ENCODE results near the gene PTPDC1. TPM values are rescaled to one million over a fixed set of nuclear protein-coding genes. Genes with fewer than 3 reads are reported as not detected.
"Not testable (repeated sequence)": the region's sequence is repeated elsewhere in the genome, so short reads cannot be mapped to it uniquely, and the experiment has no call there.

Gene PTPDC1
- total and polyA plus RNA-seq, 2 experiments from 2014 or later = 4.4 to 6.1 TPM

DNA sequence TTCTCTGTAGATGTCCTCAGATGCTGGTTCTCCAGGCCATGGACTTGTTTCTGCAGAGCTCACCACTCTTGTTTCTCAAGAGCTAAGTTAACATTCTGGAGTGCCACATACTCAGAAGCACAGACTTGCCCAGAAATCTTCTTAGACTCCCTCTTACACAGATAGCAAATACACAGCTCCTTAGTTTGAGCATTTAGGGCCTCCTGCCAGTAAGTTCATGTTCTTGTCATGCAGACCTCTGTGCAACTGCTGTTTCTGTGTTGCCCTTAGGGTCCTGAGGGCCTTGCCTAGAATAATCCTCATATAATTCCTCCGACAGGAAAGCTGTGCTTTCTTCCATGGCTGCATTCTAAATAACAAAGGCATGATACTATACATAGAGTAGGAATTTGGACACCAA is 1.3 kb upstream of the PTPDC1 start:
- Histone ChIP-seq H3K27me3 (replicated peaks; ENCODE audit: insufficient read depth) (no peaks in the 10 kb centered on the region), H3K4me2 (ENCODE audit: unreplicated experiment) (no peak overlapping the region), H3K9ac (no peak overlapping the region), H3K9me3 (ENCODE audit: low read depth) (no peaks in the 10 kb centered on the region), H3K79me2 (ENCODE audit: insufficient read depth) (no peaks in the 10 kb centered on the region), H3K9me2 (ENCODE audit: insufficient read depth) (no peaks in the 10 kb centered on the region), H2AFZ (no peak overlapping the region), H3K4me1 (ENCODE audit: insufficient read depth) (peaks cover 21% of the 10 kb centered on the region), H3K27ac (no peak overlapping the region), H3F3A (ENCODE audit: insufficient read depth) (peaks cover 25% of the 10 kb centered on the region), H4K20me1 (ENCODE audit: insufficient read depth) (no peaks in the 10 kb centered on the region), H3K4me3 (no peak overlapping the region), H3K36me3 (ENCODE audit: low read depth) (no peaks in the 10 kb centered on the region)
- DNase-seq = no peak
- in situ Hi-C loops (cut with MboI) = no loop called here
- 97 to 100% methylated on average over 1 of the region's 1 CpG for WGBS, 2 experiments (ENCODE audit: low coverage in 1 of 2, low lambda C conversion rate in 2 of 2, missing lambda C conversion rate in 2 of 2)
- no peak for TF ChIP-seq EZH2 (IDR thresholded peaks at IDR 0.05; ENCODE audit: insufficient read depth, poor library complexity, severe bottlenecking)
- TF ChIP-seq EZH2phosphoT487 (IDR thresholded peaks at IDR 0.05; ENCODE audit: insufficient read depth, low read depth) = no peak

GRCh38 chr9:94083384-94083783 is 880 bp upstream of the PTPDC1 start:
- no peaks in the 10 kb centered on the region for H3K36me3 ChIP-seq (ENCODE audit: low read depth)
- TF ChIP-seq EZH2 (IDR thresholded peaks at IDR 0.05; ENCODE audit: insufficient read depth, poor library complexity, severe bottlenecking) = no peak
- TF ChIP-seq EZH2phosphoT487 (IDR thresholded peaks at IDR 0.05; ENCODE audit: insufficient read depth, low read depth) = no peak
- no peaks in the 10 kb centered on the region for H4K20me1 ChIP-seq (ENCODE audit: insufficient read depth)
- no peaks in the 10 kb centered on the region for H3K27me3 ChIP-seq (replicated peaks; ENCODE audit: insufficient read depth)
- in situ Hi-C loops (cut with MboI) = no loop called here
- peaks cover 21% of the 10 kb centered on the region for H3K4me1 ChIP-seq (ENCODE audit: insufficient read depth)
- no peaks in the 10 kb centered on the region for H3K9me2 ChIP-seq (ENCODE audit: insufficient read depth)
- H3K9ac ChIP-seq = no peak overlapping the region
- peaks cover 25% of the 10 kb centered on the region for H3F3A ChIP-seq (ENCODE audit: insufficient read depth)
- H3K9me3 ChIP-seq (ENCODE audit: low read depth) = no peaks in the 10 kb centered on the region
- no peak overlapping the region for H3K4me2 ChIP-seq (ENCODE audit: unreplicated experiment)
- H3K79me2 ChIP-seq (ENCODE audit: insufficient read depth) = no peaks in the 10 kb centered on the region
- no peak for DNase-seq
- 90 to 91% methylated on average over 6 of the region's 6 CpGs for WGBS, 2 experiments (ENCODE audit: low coverage in 1 of 2, low lambda C conversion rate in 2 of 2, missing lambda C conversion rate in 2 of 2)
- H3K27ac ChIP-seq = no peak overlapping the region
- no peak overlapping the region for H3K4me3 ChIP-seq
- no peak overlapping the region for H2AFZ ChIP-seq

GRCh38 chr9:94085062-94085639 is 887 bp downstream of the PTPDC1 start:
- Histone ChIP-seq H3K36me3 (ENCODE audit: low read depth) (no peaks in the 10 kb centered on the region), H3K9me2 (ENCODE audit: insufficient read depth) (no peaks in the 10 kb centered on the region), H3K27ac (peak overlapping the region; percentile 10; the same call in 1 of the 2 replicates), H3F3A (ENCODE audit: insufficient read depth) (peaks cover 25% of the 10 kb centered on the region), H4K20me1 (ENCODE audit: insufficient read depth) (no peaks in the 10 kb centered on the region), H3K27me3 (replicated peaks; ENCODE audit: insufficient read depth) (no peaks in the 10 kb centered on the region), H3K4me3 (no peak overlapping the region), H3K79me2 (ENCODE audit: insufficient read depth) (no peaks in the 10 kb centered on the region), H3K4me1 (ENCODE audit: insufficient read depth) (peaks cover 21% of the 10 kb centered on the region), H3K9ac (no peak overlapping the region), H3K4me2 (ENCODE audit: unreplicated experiment) (no peak overlapping the region), H2AFZ (no peak overlapping the region), H3K9me3 (ENCODE audit: low read depth) (no peaks in the 10 kb centered on the region)
- WGBS, 2 experiments (ENCODE audit: low coverage in 1 of 2, low lambda C conversion rate in 2 of 2, missing lambda C conversion rate in 2 of 2) = 79 to 86% methylated on average over 6 of the region's 6 CpGs
- DNase-seq = peak; percentile 73
- in situ Hi-C loops (cut with MboI) = no loop called here
- TF ChIP-seq EZH2phosphoT487 (IDR thresholded peaks at IDR 0.05; ENCODE audit: insufficient read depth, low read depth) (no peak), EZH2 (IDR thresholded peaks at IDR 0.05; ENCODE audit: insufficient read depth, poor library complexity, severe bottlenecking) (no peak)

GRCh38 chr9:94086486-94087345 is 2.5 kb downstream of the PTPDC1 start:
- 2 to 9% methylated on average over 3 of the region's 3 CpGs for WGBS, 2 experiments (ENCODE audit: low coverage in 1 of 2, low lambda C conversion rate in 2 of 2, missing lambda C conversion rate in 2 of 2)
- no peaks in the 10 kb centered on the region for H3K36me3 ChIP-seq (ENCODE audit: low read depth)
- peak; percentile 94 for DNase-seq
- no peak overlapping the region for H2AFZ ChIP-seq
- peak overlapping the region; percentile 16 for H3K4me2 ChIP-seq (ENCODE audit: unreplicated experiment)
- H4K20me1 ChIP-seq (ENCODE audit: insufficient read depth) = no peaks in the 10 kb centered on the region
- TF ChIP-seq EZH2 (IDR thresholded peaks at IDR 0.05; ENCODE audit: insufficient read depth, poor library complexity, severe bottlenecking) (no peak), EZH2phosphoT487 (IDR thresholded peaks at IDR 0.05; ENCODE audit: insufficient read depth, low read depth) (no peak)
- peak overlapping the region; percentile 56 for H3K27ac ChIP-seq
- in situ Hi-C loops (cut with MboI) = no loop called here
- no peaks in the 10 kb centered on the region for H3K9me2 ChIP-seq (ENCODE audit: insufficient read depth)
- no peaks in the 10 kb centered on the region for H3K27me3 ChIP-seq (replicated peaks; ENCODE audit: insufficient read depth)
- H3K79me2 ChIP-seq (ENCODE audit: insufficient read depth) = no peaks in the 10 kb centered on the region
- no peak overlapping the region for H3K9ac ChIP-seq
- peaks cover 21% of the 10 kb centered on the region for H3K4me1 ChIP-seq (ENCODE audit: insufficient read depth)
- peaks cover 25% of the 10 kb centered on the region for H3F3A ChIP-seq (ENCODE audit: insufficient read depth)
- H3K4me3 ChIP-seq = no peak overlapping the region
- no peaks in the 10 kb centered on the region for H3K9me3 ChIP-seq (ENCODE audit: low read depth)

DNA sequence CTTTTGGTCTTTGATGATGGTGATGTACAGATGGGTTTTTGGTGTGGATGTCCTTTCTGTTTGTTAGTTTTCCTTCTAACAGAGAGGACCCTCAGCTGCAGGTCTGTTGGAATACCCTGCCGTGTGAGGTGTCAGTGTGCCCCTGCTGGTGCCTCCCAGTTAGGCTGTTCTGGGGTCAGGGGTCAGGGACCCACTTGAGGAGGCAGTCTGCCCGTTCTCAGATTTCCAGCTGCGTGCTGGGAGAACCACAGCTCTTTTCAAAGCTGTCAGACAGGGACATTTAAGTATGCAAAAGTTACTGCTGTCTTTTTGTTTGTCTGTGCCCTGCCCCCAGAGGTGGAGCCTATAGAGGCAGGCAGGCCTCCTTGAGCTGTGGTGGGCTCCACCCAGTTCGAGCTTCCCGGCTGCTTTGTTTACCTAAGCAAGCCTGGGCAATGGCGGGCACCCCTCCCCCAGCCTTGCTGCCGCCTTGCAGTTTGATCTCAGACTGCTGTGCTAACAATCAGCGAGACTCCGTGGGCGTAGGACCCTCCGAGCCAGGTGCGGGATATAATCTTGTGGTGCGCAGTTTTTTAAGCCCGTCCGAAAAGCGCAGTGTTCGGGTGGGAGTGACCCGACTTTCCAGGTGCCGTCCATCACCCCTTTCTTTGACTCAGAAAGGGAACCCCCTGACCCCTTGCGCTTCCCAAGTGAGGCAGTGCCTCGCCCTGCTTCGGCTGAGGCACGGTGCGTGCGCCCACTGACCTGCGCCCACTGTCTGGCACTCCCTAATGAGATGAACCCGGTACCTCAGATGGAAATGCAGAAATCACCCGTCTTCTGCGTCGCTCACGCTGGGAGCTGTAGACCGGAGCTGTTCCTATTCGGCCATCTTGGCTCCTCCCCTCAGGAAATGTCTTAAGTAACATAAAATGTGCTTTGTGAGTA is 10.2 kb downstream of the PTPDC1 start:
- 95 to 97% methylated on average over 20 to 30 of the region's 33 CpGs for WGBS, 2 experiments (ENCODE audit: low coverage in 1 of 2, low lambda C conversion rate in 2 of 2, missing lambda C conversion rate in 2 of 2)
- H4K20me1 ChIP-seq (ENCODE audit: insufficient read depth); DNase-seq; H3K9me3 ChIP-seq (ENCODE audit: low read depth); H2AFZ ChIP-seq; H3K79me2 ChIP-seq (ENCODE audit: insufficient read depth); H3K4me2 ChIP-seq (ENCODE audit: unreplicated experiment); H3K27me3 ChIP-seq (replicated peaks; ENCODE audit: insufficient read depth); in situ Hi-C loops (cut with MboI); H3K9me2 ChIP-seq (ENCODE audit: insufficient read depth); H3K4me3 ChIP-seq; H3K27ac ChIP-seq; H3K9ac ChIP-seq; H3K36me3 ChIP-seq (ENCODE audit: low read depth): not testable (repeated sequence)
- peaks cover 18% of the 10 kb centered on the region for H3F3A ChIP-seq (ENCODE audit: insufficient read depth)
- peaks cover 15% of the 10 kb centered on the region for H3K4me1 ChIP-seq (ENCODE audit: insufficient read depth)

Measured in GM23248 (cell line).